ENCODE data around the gene CD81. TPM values are rescaled to one million over a fixed set of nuclear protein-coding genes. Genes with fewer than 3 reads are reported as not detected.

CD81 gene
- total and polyA plus RNA-seq, 2 experiments from 2014 or later, result 88.6 to 290 TPM

- Mint-ChIP-seq H3K4me3 (no peak overlapping the region), H3K4me1 (peaks cover 20% of the 10 kb centered on the region), H3K27me3 (ENCODE audit: insufficient read depth, low read depth, poor library complexity) (peaks cover 7% of the 10 kb centered on the region), H3K9me3 (no peaks in the 10 kb centered on the region), H3K27ac (no peak overlapping the region), H3K36me3 (ENCODE audit: low read depth) (no peaks in the 10 kb centered on the region; the same call in 2 of the 3 replicates)
- peak; percentile 69 for DNase-seq (ENCODE audit: low spot score)
- Histone ChIP-seq H3F3A (replicated peaks; ENCODE audit: low read depth) (no peaks in the 10 kb centered on the region), H2AFZ (no peak overlapping the region), H3K79me2 (replicated peaks; ENCODE audit: insufficient read depth) (peaks cover 90% of the 10 kb centered on the region), H3K36me3 (ENCODE audit: insufficient read depth) (no peaks in the 10 kb centered on the region), H3K4me3 (0 out of 2 replicates have a peak overlapping the region, but pooled peaks have one; percentile 17), H3K9me2 (ENCODE audit: insufficient read depth) (no peaks in the 10 kb centered on the region), H3K27ac (ENCODE audit: low read depth) (no peak overlapping the region), H3K27me3 (ENCODE audit: insufficient read depth) (no peaks in the 10 kb centered on the region), H4K20me1 (replicated peaks; ENCODE audit: insufficient read depth) (peaks cover 43% of the 10 kb centered on the region), H3K4me1 (ENCODE audit: insufficient read depth) (peaks cover 5% of the 10 kb centered on the region; the same call in 1 of the 2 replicates), H3K4me2 (0 out of 2 replicates have a peak overlapping the region, but pooled peaks have one; percentile 57)
- TF ChIP-seq, protein P1, sequence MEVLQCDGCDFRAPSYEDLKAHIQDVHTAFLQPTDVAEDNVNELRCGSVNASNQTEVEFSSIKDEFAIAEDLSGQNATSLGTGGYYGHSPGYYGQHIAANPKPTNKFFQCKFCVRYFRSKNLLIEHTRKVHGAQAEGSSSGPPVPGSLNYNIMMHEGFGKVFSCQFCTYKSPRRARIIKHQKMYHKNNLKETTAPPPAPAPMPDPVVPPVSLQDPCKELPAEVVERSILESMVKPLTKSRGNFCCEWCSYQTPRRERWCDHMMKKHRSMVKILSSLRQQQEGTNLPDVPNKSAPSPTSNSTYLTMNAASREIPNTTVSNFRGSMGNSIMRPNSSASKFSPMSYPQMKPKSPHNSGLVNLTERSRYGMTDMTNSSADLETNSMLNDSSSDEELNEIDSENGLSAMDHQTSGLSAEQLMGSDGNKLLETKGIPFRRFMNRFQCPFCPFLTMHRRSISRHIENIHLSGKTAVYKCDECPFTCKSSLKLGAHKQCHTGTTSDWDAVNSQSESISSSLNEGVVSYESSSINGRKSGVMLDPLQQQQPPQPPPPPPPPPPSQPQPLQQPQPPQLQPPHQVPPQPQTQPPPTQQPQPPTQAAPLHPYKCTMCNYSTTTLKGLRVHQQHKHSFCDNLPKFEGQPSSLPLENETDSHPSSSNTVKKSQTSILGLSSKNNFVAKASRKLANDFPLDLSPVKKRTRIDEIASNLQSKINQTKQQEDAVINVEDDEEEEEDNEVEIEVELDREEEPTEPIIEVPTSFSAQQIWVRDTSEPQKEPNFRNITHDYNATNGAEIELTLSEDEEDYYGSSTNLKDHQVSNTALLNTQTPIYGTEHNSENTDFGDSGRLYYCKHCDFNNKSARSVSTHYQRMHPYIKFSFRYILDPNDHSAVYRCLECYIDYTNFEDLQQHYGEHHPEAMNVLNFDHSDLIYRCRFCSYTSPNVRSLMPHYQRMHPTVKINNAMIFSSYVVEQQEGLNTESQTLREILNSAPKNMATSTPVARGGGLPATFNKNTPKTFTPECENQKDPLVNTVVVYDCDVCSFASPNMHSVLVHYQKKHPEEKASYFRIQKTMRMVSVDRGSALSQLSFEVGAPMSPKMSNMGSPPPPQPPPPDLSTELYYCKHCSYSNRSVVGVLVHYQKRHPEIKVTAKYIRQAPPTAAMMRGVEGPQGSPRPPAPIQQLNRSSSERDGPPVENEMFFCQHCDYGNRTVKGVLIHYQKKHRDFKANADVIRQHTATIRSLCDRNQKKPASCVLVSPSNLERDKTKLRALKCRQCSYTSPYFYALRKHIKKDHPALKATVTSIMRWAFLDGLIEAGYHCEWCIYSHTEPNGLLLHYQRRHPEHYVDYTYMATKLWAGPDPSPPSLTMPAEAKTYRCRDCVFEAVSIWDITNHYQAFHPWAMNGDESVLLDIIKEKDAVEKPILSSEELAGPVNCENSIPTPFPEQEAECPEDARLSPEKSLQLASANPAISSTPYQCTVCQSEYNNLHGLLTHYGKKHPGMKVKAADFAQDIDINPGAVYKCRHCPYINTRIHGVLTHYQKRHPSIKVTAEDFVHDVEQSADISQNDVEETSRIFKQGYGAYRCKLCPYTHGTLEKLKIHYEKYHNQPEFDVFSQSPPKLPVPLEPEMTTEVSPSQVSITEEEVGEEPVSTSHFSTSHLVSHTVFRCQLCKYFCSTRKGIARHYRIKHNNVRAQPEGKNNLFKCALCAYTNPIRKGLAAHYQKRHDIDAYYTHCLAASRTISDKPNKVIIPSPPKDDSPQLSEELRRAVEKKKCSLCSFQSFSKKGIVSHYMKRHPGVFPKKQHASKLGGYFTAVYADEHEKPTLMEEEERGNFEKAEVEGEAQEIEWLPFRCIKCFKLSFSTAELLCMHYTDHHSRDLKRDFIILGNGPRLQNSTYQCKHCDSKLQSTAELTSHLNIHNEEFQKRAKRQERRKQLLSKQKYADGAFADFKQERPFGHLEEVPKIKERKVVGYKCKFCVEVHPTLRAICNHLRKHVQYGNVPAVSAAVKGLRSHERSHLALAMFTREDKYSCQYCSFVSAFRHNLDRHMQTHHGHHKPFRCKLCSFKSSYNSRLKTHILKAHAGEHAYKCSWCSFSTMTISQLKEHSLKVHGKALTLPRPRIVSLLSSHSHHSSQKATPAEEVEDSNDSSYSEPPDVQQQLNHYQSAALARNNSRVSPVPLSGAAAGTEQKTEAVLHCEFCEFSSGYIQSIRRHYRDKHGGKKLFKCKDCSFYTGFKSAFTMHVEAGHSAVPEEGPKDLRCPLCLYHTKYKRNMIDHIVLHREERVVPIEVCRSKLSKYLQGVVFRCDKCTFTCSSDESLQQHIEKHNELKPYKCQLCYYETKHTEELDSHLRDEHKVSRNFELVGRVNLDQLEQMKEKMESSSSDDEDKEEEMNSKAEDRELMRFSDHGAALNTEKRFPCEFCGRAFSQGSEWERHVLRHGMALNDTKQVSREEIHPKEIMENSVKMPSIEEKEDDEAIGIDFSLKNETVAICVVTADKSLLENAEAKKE (CRISPR knock-in tag; IDR thresholded peaks at IDR 0.05), result no peak
- TF ChIP-seq JUNB (IDR thresholded peaks at IDR 0.05; ENCODE audit: unreplicated experiment) (no peak), ZNF114 (CRISPR knock-in tag; IDR thresholded peaks at IDR 0.05) (no peak), REST (IDR thresholded peaks at IDR 0.05; ENCODE audit: unreplicated experiment) (no peak), POLR2AphosphoS5 (IDR thresholded peaks at IDR 0.05; ENCODE audit: low read depth) (no peak), STAT1 (IDR thresholded peaks at IDR 0.05; ENCODE audit: unreplicated experiment) (no peak), ZNF331 (CRISPR knock-in tag; IDR thresholded peaks at IDR 0.05; ENCODE audit: low read depth) (no peak)
- TF ChIP-seq, protein P2, sequence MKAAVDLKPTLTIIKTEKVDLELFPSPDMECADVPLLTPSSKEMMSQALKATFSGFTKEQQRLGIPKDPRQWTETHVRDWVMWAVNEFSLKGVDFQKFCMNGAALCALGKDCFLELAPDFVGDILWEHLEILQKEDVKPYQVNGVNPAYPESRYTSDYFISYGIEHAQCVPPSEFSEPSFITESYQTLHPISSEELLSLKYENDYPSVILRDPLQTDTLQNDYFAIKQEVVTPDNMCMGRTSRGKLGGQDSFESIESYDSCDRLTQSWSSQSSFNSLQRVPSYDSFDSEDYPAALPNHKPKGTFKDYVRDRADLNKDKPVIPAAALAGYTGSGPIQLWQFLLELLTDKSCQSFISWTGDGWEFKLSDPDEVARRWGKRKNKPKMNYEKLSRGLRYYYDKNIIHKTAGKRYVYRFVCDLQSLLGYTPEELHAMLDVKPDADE (IDR thresholded peaks at IDR 0.05), result no peak
- ATAC-seq, result peak; percentile 52
Measured at GRCh38 chr11:2383852-2384804, 7.0 kb downstream of the CD81 start.
